Chondrocyte (in vitro differentiated cells): ENCODE data around the gene ZNF518B. TPM values are rescaled to one million over a fixed set of nuclear protein-coding genes. Genes with fewer than 3 reads are reported as not detected.
A peak's percentile ranks its signal among the peaks of the same experiment; 100 is the strongest.

ENCODE experiments used
- DNase-seq: peaks from one replicate; pipeline ENCODE4 v3.0.0; 2021; ENCODE audit warnings: mixed read lengths, low spot score
- H3K27ac Mint-ChIP-seq: one replicate; pipeline ENCODE4 v1.8.0; 2021; ENCODE audit warnings: mild to moderate bottlenecking, moderate library complexity, mixed read lengths; ENCODE audit not compliant: unreplicated experiment
- H3K27me3 Mint-ChIP-seq: 2 replicates; pipeline ENCODE4 v1.8.0; 2021; ENCODE audit warnings: low read depth, mixed read lengths
- H3K36me3 Mint-ChIP-seq: 2 replicates; pipeline ENCODE4 v1.8.0; 2021; ENCODE audit warnings: low read depth, mixed read lengths
- H3K4me1 Mint-ChIP-seq: 2 replicates; pipeline ENCODE4 v1.8.0; 2021; ENCODE audit warnings: low read depth, mild to moderate bottlenecking, mixed read lengths
- H3K4me3 Mint-ChIP-seq: one replicate; pipeline ENCODE4 v1.8.0; 2021; ENCODE audit warnings: mild to moderate bottlenecking, moderate library complexity, mixed read lengths; ENCODE audit not compliant: unreplicated experiment
- H3K9me3 Mint-ChIP-seq: 2 replicates; pipeline ENCODE4 v1.8.0; 2021; ENCODE audit warnings: low read depth, mixed read lengths
- long read RNA-seq: library from polyadenylated mRNA; stranded (forward); transcript quantifications from one replicate; pipeline ENCODE4 v2.0.0, GENCODE V29; 2021
- total RNA-seq: library from RNA; stranded (reverse); gene quantifications from 3 replicates; pipeline ENCODE4 v1.2.1, GENCODE V29; 2021
- TF ChIP-seq, protein P1 (sequence below): fragments of 200-600 bp; sonication (generic); IDR thresholded peaks from 2 replicates; pipeline ENCODE4 v1.5.0; 2021; ENCODE audit warnings: antibody characterized with exemption, mild to moderate bottlenecking, moderate library complexity

ZNF518B gene
- total RNA-seq, result 26.6 to 35.1 TPM (median 32.9 TPM) in 3 replicates
- long read RNA-seq, full-length matches to known transcripts, result 21 of 34 reads
- long read RNA-seq, partial matches to known transcripts, result 0 of 34 reads
- long read RNA-seq, other reads (novel, unspliced or antisense), result 13 of 34 reads

GRCh38 chr4:10457255-10457801, at the start of gene ZNF518B:
Gene ZNF518B (minus strand): TSS chr4:10457426. CDS start chr4:10446328, 11,098 bp downstream.
- Mint-ChIP-seq H3K4me3 (peak within 1 kb of the TSS; percentile 76), H3K27me3 (no peaks in the 10 kb centered on the region), H3K9me3 (peaks cover 8% of the 10 kb centered on the region), H3K36me3 (peaks cover 22% of the 10 kb centered on the region), H3K4me1 (peaks cover 18% of the 10 kb centered on the region), H3K27ac (peak within 1 kb of the TSS; percentile 79)
- no peak for DNase-seq
- TF ChIP-seq, protein P1, sequence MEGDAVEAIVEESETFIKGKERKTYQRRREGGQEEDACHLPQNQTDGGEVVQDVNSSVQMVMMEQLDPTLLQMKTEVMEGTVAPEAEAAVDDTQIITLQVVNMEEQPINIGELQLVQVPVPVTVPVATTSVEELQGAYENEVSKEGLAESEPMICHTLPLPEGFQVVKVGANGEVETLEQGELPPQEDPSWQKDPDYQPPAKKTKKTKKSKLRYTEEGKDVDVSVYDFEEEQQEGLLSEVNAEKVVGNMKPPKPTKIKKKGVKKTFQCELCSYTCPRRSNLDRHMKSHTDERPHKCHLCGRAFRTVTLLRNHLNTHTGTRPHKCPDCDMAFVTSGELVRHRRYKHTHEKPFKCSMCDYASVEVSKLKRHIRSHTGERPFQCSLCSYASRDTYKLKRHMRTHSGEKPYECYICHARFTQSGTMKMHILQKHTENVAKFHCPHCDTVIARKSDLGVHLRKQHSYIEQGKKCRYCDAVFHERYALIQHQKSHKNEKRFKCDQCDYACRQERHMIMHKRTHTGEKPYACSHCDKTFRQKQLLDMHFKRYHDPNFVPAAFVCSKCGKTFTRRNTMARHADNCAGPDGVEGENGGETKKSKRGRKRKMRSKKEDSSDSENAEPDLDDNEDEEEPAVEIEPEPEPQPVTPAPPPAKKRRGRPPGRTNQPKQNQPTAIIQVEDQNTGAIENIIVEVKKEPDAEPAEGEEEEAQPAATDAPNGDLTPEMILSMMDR, result no peak

DNA sequence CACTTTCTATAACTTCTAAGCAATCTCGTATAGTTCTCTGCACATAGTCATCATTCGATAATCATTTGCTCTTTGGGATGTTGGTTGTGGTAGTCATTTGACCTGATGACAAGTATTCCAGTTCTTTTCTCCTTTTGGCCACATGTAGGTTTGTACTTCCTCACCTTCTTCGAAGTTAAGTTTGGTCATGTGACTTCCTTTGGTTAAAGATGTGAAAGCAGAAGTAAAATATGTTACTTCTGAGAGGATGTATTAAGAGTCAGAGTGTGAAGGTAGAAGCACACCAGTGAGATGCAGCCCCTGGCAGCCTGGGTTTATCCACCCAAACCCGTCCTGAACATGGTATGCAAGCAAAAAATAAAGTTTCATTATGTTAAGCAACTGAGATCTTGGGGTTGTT, 48.9 kb upstream of the ZNF518B start:
- no peak for DNase-seq
- Mint-ChIP-seq H3K4me3 (no peak overlapping the region), H3K9me3 (no peaks in the 10 kb centered on the region), H3K36me3 (no peaks in the 10 kb centered on the region), H3K27ac (no peak overlapping the region), H3K27me3 (no peaks in the 10 kb centered on the region), H3K4me1 (peaks cover under 1% of the 10 kb centered on the region)
- TF ChIP-seq, protein P1, result no peak

- Mint-ChIP-seq H3K36me3 (no peaks in the 10 kb centered on the region), H3K27me3 (no peaks in the 10 kb centered on the region), H3K4me3 (no peak overlapping the region), H3K4me1 (peaks cover 7% of the 10 kb centered on the region), H3K27ac (no peak overlapping the region), H3K9me3 (no peaks in the 10 kb centered on the region)
- DNase-seq, result no peak
- TF ChIP-seq, protein P1, result no peak
Observed at GRCh38 chr4:10504570-10505179, 47.4 kb upstream of the ZNF518B start.

DNA sequence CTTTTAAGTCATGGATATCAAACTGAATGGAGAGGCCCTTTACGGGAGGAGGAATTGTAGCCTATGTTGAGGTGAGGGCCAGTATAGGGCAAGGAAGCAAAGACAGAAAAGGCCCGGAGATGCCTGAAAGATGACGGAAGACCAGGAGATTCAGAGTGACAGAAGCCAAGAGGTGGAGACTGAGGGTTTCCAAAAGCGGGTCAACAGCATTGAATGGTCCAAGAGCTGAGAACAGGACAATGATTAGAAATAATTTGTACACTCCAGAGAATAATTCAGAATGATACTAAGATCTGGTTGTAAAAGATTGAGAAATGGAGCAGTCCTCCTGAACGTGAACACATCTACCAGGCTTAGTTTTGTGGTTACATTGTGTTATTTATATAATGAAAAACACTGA, 45.5 kb upstream of the ZNF518B start:
- Mint-ChIP-seq H3K4me3 (no peak overlapping the region), H3K27me3 (no peaks in the 10 kb centered on the region), H3K9me3 (no peaks in the 10 kb centered on the region), H3K36me3 (no peaks in the 10 kb centered on the region), H3K27ac (no peak overlapping the region), H3K4me1 (peaks cover 7% of the 10 kb centered on the region)
- DNase-seq, result no peak
- TF ChIP-seq, protein P1, result no peak

DNA sequence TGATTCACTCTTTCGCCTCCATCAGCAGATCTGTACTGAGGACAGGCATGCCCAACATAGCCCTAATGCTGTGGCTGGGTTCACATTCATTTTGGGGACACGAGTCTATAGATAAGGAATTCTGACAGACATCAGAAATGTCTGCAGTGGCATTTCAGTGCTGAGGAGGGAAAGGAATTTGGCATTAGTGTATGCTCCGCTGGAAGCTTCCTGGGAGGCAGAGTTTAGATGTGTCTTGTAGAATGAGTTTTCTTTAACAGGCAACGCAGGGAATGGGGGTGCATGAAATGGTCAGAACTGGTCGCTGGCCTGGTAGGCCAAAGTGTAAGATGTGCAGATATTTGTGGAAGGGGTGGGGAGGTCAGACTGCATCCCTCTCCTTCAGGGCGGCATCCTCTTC, 43.5 kb upstream of the ZNF518B start:
- no peaks in the 10 kb centered on the region for H3K36me3 Mint-ChIP-seq
- H3K27ac Mint-ChIP-seq, result no peak overlapping the region
- H3K27me3 Mint-ChIP-seq, result no peaks in the 10 kb centered on the region
- TF ChIP-seq, protein P1, result no peak
- H3K9me3 Mint-ChIP-seq, result no peaks in the 10 kb centered on the region
- no peak overlapping the region for H3K4me3 Mint-ChIP-seq
- no peak for DNase-seq
- H3K4me1 Mint-ChIP-seq, result peaks cover 14% of the 10 kb centered on the region
